ENCODE results near the gene ARHGAP24. TPM values are rescaled to one million over a fixed set of nuclear protein-coding genes. Genes with fewer than 3 reads are reported as not detected.

Gene ARHGAP24
- total RNA-seq, 1 donor from 2014 or later, result 17.8 TPM

DNA sequence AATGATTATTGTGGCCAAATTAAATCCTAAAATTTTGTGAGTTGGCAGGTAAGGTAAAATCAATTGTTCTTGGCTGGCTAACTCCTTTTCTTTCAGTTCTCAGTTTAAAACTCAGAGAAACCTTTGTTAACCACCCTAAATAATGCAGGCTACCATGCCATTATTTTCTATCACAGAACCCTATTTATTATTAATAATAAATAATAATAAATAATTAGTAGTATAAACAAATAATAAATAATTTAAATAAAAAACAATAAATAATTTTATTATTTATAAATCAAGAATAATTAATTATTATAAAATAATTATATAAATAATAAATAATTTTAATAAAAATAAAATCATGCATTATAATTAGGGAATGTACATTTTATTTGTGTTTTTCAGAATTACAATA, 390.3 kb downstream of the ARHGAP24 start:
- H3K4me3 Mint-ChIP-seq (ENCODE audit: low read depth), result no peak overlapping the region
- peaks cover 22% of the 10 kb centered on the region for H3K4me1 Mint-ChIP-seq (ENCODE audit: low read depth)
- H3K36me3 Mint-ChIP-seq (ENCODE audit: insufficient read depth), result no peaks in the 10 kb centered on the region
- H3K27me3 Mint-ChIP-seq, result no peaks in the 10 kb centered on the region
- TF ChIP-seq, protein P1, sequence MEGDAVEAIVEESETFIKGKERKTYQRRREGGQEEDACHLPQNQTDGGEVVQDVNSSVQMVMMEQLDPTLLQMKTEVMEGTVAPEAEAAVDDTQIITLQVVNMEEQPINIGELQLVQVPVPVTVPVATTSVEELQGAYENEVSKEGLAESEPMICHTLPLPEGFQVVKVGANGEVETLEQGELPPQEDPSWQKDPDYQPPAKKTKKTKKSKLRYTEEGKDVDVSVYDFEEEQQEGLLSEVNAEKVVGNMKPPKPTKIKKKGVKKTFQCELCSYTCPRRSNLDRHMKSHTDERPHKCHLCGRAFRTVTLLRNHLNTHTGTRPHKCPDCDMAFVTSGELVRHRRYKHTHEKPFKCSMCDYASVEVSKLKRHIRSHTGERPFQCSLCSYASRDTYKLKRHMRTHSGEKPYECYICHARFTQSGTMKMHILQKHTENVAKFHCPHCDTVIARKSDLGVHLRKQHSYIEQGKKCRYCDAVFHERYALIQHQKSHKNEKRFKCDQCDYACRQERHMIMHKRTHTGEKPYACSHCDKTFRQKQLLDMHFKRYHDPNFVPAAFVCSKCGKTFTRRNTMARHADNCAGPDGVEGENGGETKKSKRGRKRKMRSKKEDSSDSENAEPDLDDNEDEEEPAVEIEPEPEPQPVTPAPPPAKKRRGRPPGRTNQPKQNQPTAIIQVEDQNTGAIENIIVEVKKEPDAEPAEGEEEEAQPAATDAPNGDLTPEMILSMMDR (IDR thresholded peaks at IDR 0.05; ENCODE audit: unreplicated experiment), result no peak
- no peak for DNase-seq (ENCODE audit: low spot score, unreplicated experiment)
- H3K9me3 Mint-ChIP-seq (ENCODE audit: low read depth), result no peaks in the 10 kb centered on the region
- no peak overlapping the region for H3K27ac Mint-ChIP-seq

DNA sequence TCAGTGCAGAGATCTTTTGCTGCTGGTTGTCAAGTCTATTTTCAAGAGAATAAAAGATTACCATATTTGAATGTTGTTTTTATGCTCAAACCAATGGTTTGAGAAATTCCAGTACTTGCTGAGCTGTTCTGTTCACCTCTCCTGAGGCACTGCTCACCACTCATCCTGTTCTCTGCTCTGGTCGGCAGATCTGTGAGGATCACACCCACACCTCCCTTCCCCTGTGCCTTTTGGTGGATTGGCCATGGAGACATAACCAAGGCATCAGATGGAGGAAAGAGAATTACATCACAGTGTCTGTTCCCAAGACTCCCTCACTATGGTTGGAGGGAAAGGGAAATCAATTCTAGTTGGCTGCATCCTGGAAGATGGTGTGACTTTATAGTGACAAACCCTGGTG, 391.6 kb downstream of the ARHGAP24 start:
- Mint-ChIP-seq H3K4me3 (ENCODE audit: low read depth) (no peak overlapping the region), H3K9me3 (ENCODE audit: low read depth) (no peaks in the 10 kb centered on the region), H3K27me3 (no peaks in the 10 kb centered on the region), H3K27ac (peak overlapping the region; percentile 83), H3K36me3 (ENCODE audit: insufficient read depth) (no peaks in the 10 kb centered on the region), H3K4me1 (ENCODE audit: low read depth) (peaks cover 34% of the 10 kb centered on the region)
- TF ChIP-seq, protein P1 (IDR thresholded peaks at IDR 0.05; ENCODE audit: unreplicated experiment), result no peak
- DNase-seq (ENCODE audit: low spot score, unreplicated experiment), result no peak

DNA sequence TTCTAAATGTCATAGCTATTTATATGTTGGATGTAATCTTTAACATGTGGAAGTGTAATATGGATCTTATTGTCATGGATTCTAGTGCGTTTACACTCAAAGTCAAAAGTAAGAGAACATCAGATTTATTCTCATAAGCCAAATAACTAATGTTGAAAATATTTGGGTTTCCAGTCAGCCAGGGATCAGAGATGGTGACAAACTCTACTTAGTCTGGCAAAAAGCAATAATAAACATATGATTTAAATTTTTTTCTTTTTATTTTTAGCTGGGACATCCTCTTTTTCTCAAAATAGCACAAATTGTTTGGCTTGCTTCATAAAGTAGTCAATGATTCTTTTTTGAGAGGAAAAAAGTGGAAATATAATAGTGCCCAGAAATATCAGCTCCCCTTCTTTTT, 392.3 kb downstream of the ARHGAP24 start:
- Mint-ChIP-seq H3K27me3 (no peaks in the 10 kb centered on the region), H3K27ac (no peak overlapping the region), H3K9me3 (ENCODE audit: low read depth) (no peaks in the 10 kb centered on the region), H3K4me1 (ENCODE audit: low read depth) (peaks cover 37% of the 10 kb centered on the region), H3K4me3 (ENCODE audit: low read depth) (no peak overlapping the region), H3K36me3 (ENCODE audit: insufficient read depth) (no peaks in the 10 kb centered on the region)
- no peak for DNase-seq (ENCODE audit: low spot score, unreplicated experiment)
- TF ChIP-seq, protein P1 (IDR thresholded peaks at IDR 0.05; ENCODE audit: unreplicated experiment), result no peak

DNA sequence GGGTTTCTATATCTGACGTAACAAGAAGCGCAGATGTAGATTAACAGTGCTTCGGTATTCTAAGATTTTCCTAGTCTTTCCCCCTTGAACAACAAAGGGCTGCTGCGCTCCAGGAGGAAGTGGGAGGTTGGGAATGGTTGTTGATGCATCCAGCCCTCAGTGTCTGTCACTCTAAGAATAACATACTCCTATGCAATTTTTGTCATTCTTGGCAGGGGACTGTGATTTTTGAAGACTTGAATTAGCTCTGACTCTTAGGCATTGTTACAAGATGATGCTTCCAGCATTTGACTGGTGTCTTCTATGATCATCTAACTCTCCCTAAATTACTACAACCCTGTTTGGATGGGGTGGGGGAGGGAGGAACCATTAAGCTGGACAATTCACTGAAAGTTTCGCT, 394.2 kb downstream of the ARHGAP24 start:
- DNase-seq (ENCODE audit: low spot score, unreplicated experiment), result no peak
- Mint-ChIP-seq H3K4me3 (ENCODE audit: low read depth) (no peak overlapping the region), H3K27me3 (no peaks in the 10 kb centered on the region), H3K36me3 (ENCODE audit: insufficient read depth) (no peaks in the 10 kb centered on the region), H3K9me3 (ENCODE audit: low read depth) (no peaks in the 10 kb centered on the region), H3K4me1 (ENCODE audit: low read depth) (peaks cover 44% of the 10 kb centered on the region), H3K27ac (peak overlapping the region; percentile 92)
- TF ChIP-seq, protein P1 (IDR thresholded peaks at IDR 0.05; ENCODE audit: unreplicated experiment), result no peak

DNA sequence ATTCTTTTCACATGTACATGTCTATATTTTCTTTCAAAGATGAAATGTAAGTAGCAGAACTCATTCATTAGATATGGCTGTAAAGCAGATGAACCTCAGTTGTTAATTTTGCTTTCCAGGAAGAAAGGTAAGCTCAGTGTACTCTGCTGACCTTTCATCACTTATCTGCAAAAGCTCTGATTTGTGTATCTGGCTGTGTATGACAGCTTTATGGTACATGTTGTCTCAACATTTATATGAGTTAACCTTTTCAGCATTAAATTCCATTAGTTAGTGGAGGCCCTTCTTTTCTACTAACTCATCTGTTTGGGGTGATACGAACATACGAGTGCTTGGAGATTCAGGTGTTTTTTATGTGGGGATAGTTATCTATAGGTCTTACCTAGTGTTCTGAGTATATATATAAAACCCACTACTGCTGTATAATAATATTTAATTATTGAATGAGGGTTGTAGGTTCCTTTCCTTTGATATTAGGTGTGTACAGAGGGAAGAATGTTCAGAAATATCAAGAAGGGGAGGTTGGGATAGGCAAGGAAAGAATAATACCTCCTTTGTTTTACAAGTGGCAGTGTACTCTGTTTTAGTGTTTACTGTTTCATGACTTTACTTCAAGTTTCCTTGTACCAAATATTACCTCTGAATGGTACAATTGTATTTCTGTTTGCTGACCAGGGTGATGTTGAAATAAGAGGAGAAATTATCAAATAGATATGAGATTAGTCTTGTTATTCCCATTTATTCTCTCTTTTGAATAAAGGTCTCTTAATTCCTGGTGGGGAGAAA, 395.5 kb downstream of the ARHGAP24 start:
- peak overlapping the region; percentile 89 for H3K27ac Mint-ChIP-seq
- no peaks in the 10 kb centered on the region for H3K9me3 Mint-ChIP-seq (ENCODE audit: low read depth)
- H3K27me3 Mint-ChIP-seq, result no peaks in the 10 kb centered on the region
- H3K4me1 Mint-ChIP-seq (ENCODE audit: low read depth), result peaks cover 47% of the 10 kb centered on the region
- no peak for DNase-seq (ENCODE audit: low spot score, unreplicated experiment)
- TF ChIP-seq, protein P1 (IDR thresholded peaks at IDR 0.05; ENCODE audit: unreplicated experiment), result no peak
- no peaks in the 10 kb centered on the region for H3K36me3 Mint-ChIP-seq (ENCODE audit: insufficient read depth)
- H3K4me3 Mint-ChIP-seq (ENCODE audit: low read depth), result no peak overlapping the region

Data from progenitor cell of endocrine pancreas (in vitro differentiated cells).